ENCODE results near the gene PLEKHM2.

PLEKHM2 gene

DNA sequence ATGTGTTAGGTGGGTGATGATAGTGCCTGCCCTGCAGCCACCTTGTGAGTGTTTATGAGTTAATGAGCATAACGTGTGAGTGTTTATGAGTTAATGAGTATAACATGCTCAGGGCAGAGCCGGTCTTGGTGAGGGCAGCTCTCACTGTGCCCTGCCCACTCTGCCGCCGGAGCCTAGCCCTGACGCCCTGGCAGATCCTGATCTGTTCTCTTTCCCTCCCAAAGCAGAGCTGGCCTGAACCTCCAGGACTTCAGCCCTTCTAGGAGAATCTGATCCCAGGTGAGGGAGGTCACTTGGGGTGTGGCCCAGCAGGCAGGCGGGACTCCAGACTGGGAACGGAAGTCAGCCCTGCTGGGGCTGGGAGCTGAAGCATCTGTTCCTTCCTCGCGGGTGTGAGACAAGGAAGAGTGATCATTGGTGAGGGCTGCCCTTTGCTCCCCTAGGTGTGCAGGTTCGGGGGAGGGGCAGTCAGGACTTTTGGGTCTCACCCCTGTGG is 80.2 kb downstream of the PLEKHM2 start:
- Histone ChIP-seq H3K4me3 (replicated peaks; ENCODE audit: low read depth, low read length) (no peak overlapping the region), H3K36me3 (ENCODE audit: control insufficient read depth, insufficient read depth, low read length) (no peaks in the 10 kb centered on the region)
- no peak for DNase-seq (ENCODE audit: extremely low read depth, insufficient read length)

DNA sequence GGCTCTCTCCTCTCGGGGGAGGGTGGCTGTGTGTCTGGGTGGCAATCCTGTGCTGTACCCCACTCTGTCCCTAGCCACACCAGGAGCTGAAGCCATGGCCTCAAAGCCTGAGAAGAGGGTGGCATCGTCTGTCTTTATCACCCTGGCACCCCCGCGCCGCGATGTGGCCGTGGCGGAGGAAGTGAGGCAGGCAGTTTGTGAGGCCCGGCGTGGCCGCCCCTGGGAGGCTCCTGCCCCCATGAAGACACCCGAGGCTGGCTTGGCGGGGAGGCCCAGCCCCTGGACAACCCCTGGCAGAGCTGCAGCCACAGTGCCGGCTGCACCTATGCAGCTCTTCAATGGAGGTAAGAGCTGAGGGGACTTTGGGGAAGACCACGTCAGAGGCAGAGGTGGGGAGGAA is 80.8 kb downstream of the PLEKHM2 start:
- TF ChIP-seq, protein P1, sequence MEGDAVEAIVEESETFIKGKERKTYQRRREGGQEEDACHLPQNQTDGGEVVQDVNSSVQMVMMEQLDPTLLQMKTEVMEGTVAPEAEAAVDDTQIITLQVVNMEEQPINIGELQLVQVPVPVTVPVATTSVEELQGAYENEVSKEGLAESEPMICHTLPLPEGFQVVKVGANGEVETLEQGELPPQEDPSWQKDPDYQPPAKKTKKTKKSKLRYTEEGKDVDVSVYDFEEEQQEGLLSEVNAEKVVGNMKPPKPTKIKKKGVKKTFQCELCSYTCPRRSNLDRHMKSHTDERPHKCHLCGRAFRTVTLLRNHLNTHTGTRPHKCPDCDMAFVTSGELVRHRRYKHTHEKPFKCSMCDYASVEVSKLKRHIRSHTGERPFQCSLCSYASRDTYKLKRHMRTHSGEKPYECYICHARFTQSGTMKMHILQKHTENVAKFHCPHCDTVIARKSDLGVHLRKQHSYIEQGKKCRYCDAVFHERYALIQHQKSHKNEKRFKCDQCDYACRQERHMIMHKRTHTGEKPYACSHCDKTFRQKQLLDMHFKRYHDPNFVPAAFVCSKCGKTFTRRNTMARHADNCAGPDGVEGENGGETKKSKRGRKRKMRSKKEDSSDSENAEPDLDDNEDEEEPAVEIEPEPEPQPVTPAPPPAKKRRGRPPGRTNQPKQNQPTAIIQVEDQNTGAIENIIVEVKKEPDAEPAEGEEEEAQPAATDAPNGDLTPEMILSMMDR (IDR thresholded peaks at IDR 0.05; ENCODE audit: insufficient read depth, low read length, poor library complexity, severe bottlenecking), result no peak
- Histone ChIP-seq H3K36me3 (ENCODE audit: control insufficient read depth, insufficient read depth, low read length) (no peaks in the 10 kb centered on the region), H3K27me3 (replicated peaks; ENCODE audit: control insufficient read depth, insufficient read depth, low read length) (no peaks in the 10 kb centered on the region; the same call in 1 of the 2 replicates), H3K4me3 (replicated peaks; ENCODE audit: low read depth, low read length) (no peak overlapping the region)
- DNase-seq (ENCODE audit: extremely low read depth, insufficient read length), result no peak

More for the DNA sequence above, 80.2 kb downstream of the PLEKHM2 start:
- TF ChIP-seq, protein P1 (IDR thresholded peaks at IDR 0.05; ENCODE audit: insufficient read depth, low read length, poor library complexity, severe bottlenecking), result no peak
- H3K27me3 ChIP-seq (replicated peaks; ENCODE audit: control insufficient read depth, insufficient read depth, low read length), result no peaks in the 10 kb centered on the region; the same call in 1 of the 2 replicates

DNA sequence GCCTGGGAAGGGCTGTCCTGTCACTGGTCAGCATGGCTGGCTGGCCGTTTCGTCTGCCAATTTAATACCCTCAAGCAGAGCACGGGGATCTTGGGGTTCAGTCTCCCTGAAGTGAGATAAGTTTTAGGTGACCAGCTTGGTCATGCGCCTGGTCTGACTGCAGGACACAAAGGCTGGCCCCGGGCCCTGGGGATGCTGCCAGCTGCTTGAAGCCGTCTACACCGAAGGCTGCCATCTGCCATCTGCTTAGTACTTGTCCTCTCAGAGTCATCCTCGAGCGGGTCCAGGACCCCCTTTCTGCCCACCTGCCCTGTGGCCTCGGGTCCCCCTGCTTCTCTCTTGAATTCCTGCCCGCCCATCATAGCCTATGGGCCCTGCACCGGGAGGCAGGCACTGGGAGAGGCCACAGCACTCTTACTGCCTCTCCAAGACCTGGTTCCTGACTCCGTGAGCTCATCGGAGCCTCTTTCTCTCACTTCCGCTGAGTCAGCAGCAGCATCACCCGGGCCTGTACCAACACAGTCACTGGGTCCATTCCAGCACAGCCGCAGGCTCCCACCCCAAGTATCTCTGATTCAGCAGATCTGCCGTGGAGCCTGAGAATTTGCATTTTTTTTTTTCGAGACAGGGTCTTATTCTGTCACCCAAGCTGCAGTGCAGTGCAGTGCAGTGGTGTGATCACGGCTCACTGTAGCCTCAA is 81.5 kb downstream of the PLEKHM2 start:
- no peaks in the 10 kb centered on the region for H3K36me3 ChIP-seq (ENCODE audit: control insufficient read depth, insufficient read depth, low read length)
- no peak for DNase-seq (ENCODE audit: extremely low read depth, insufficient read length)

DNA sequence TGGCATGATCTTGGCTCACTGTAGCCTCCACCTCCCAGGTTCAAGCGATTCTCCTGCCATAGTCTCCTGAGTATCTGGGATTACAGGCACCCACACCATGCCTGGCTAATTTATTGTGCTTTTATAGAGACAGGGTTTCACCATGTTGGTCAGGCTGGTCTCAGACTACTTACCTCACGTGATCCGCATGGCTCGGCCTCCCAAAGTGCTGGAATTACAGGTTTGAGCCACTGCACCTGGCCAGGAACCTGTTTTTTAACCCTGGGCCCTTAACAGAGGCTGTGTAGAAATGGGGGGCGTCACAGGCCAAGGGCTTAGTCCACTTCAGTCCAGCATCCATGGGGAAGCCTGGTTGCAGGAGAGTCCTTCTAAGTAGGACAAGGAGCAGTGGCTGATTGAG is 83.8 kb downstream of the PLEKHM2 start:
- Histone ChIP-seq H3K4me3 (replicated peaks; ENCODE audit: low read depth, low read length) (no peak overlapping the region), H3K36me3 (ENCODE audit: control insufficient read depth, insufficient read depth, low read length) (no peaks in the 10 kb centered on the region)
- TF ChIP-seq, protein P1 (IDR thresholded peaks at IDR 0.05; ENCODE audit: insufficient read depth, low read length, poor library complexity, severe bottlenecking), result no peak

More for the DNA sequence above, 81.5 kb downstream of the PLEKHM2 start:
- Histone ChIP-seq H3K4me3 (replicated peaks; ENCODE audit: low read depth, low read length) (no peak overlapping the region), H3K27me3 (replicated peaks; ENCODE audit: control insufficient read depth, insufficient read depth, low read length) (peaks cover 2% of the 10 kb centered on the region)
- TF ChIP-seq, protein P1 (IDR thresholded peaks at IDR 0.05; ENCODE audit: insufficient read depth, low read length, poor library complexity, severe bottlenecking), result no peak

DNA sequence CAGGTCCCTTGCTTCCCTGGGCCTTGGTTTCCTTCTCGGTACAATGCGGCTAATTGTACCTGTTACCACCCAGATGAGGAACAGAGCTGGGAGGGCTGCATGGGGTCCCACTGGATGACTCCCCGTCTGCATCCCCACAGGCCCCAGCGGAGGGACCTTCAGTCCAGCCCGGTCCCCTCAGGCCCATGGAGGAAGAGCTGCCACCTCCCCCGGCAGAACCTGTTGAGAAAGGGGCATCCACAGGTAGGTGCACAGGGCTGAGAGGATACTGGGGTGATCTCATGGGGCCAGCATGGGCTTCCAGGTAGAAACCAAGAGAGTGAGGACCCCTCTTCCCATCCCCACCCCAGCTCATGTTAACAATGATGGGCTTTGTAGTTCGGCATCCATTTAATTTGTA is 84.3 kb downstream of the PLEKHM2 start:
- no peak overlapping the region for H3K4me3 ChIP-seq (replicated peaks; ENCODE audit: low read depth, low read length)
- H3K36me3 ChIP-seq (ENCODE audit: control insufficient read depth, insufficient read depth, low read length), result no peaks in the 10 kb centered on the region
- no peak for DNase-seq (ENCODE audit: extremely low read depth, insufficient read length)
- H3K27me3 ChIP-seq (replicated peaks; ENCODE audit: control insufficient read depth, insufficient read depth, low read length), result peaks cover 3% of the 10 kb centered on the region
- TF ChIP-seq, protein P1 (IDR thresholded peaks at IDR 0.05; ENCODE audit: insufficient read depth, low read length, poor library complexity, severe bottlenecking), result no peak

More for the DNA sequence above, 83.8 kb downstream of the PLEKHM2 start:
- DNase-seq (ENCODE audit: extremely low read depth, insufficient read length), result no peak
- H3K27me3 ChIP-seq (replicated peaks; ENCODE audit: control insufficient read depth, insufficient read depth, low read length), result peaks cover 3% of the 10 kb centered on the region

Measured in GM06990 (cell line).